ENCODE results near the gene PROB1. TPM values are rescaled to one million over a fixed set of nuclear protein-coding genes. Genes with fewer than 3 reads are reported as not detected.

PROB1 gene
- polyA plus RNA-seq, 1 donor (not counting 4 experiments of a cell fraction or from before 2014, with no cell fraction given), result 0.26 TPM

- H2AFZ ChIP-seq (ENCODE audit: control insufficient read depth, low read length), result peak overlapping the region; percentile 15
- no peaks in the 10 kb centered on the region for H3K36me3 ChIP-seq (ENCODE audit: control insufficient read depth in 2 of 2, extremely low read depth in 1 of 2, insufficient read depth in 2 of 2, low read length in 2 of 2)
- no peak for FAIRE-seq
- no peak overlapping the region for H3K4me3 ChIP-seq (ENCODE audit: control insufficient read depth in 2 of 3, extremely low read depth in 1 of 3, insufficient read depth in 2 of 3, low read depth in 1 of 3, low read length in 3 of 3)
- H3K9me1 ChIP-seq (ENCODE audit: control insufficient read depth, extremely low read depth, insufficient read depth, low read length), result no peaks in the 10 kb centered on the region
- H3K27me3 ChIP-seq (ENCODE audit: control insufficient read depth, extremely low read depth, insufficient read depth, low read length), result no peaks in the 10 kb centered on the region
- H4K20me1 ChIP-seq (ENCODE audit: control insufficient read depth, extremely low read depth, insufficient read depth, low read length), result no peaks in the 10 kb centered on the region
- peak overlapping the region; percentile 16 for H3K4me2 ChIP-seq (ENCODE audit: control insufficient read depth, extremely low read depth, insufficient read depth, low read depth, low read length)
- H3K9ac ChIP-seq (ENCODE audit: control insufficient read depth, extremely low read depth, insufficient read depth, low read length), result no peak overlapping the region
- H3K27ac ChIP-seq (ENCODE audit: control insufficient read depth, insufficient read depth, low read length), result no peak overlapping the region
- H3K4me1 ChIP-seq (ENCODE audit: control insufficient read depth, extremely low read depth, insufficient read depth, low read length), result peaks cover 25% of the 10 kb centered on the region
- dilution Hi-C loops (cut with MboI; ENCODE audit: extremely low pct_ligation_motif_present, low sequenced_read_pairs), result no loop called here
- DNase-seq (ENCODE audit: low read depth, low spot score), result no peak
- no peaks in the 10 kb centered on the region for H3K9me3 ChIP-seq (ENCODE audit: control insufficient read depth, low read depth, low read length)
- TF ChIP-seq EZH2 (IDR thresholded peaks at IDR 0.05; ENCODE audit: low read length) (no peak), CTCF (optimal IDR thresholded peaks at IDR 0.05 in 1 of 3, IDR thresholded peaks at IDR 0.05 in 1 of 3, conservative IDR thresholded peaks at IDR 0.05 in 1 of 3; ENCODE audit: extremely low read depth in 1 of 3, insufficient read depth in 2 of 3, low read length in 3 of 3) (no peak)
- no peaks in the 10 kb centered on the region for H3K79me2 ChIP-seq (ENCODE audit: control insufficient read depth, insufficient read depth, low read length)
Observed at GRCh38 chr5:139383993-139384590, 10.8 kb downstream of the PROB1 start.

DNA sequence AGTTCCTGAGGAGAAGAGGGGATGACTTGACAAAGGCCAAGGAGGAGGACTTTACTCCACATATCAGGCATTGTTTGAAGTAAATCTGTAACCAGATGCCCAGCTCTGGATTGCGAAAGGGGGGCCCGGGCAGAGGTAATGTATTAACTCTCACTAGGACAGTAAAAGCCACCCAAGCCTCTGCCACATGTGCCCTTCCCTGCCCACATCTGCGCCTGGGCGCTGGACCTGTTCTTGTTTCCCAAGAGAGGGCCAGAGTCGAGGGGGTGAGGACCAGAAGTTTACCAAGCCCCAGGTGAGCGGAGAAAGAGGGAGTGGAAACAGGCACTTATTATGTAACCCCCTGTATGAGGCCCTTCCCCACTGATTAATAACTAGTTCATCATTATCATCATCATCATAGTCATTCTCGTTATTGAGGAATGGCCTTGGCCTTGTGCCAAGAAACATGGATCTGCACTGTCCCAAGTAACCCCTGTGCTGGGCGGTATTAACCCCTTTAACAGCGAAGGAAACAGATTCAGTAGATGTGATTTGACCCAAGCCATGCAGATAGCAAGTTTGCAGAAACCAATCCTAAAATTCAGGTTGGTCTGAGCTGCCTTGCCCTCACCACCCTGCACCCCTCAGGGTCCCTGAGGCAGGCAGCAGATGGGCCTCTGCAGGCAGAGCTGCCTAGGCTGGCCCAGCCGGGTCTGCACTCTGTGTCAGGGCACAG lies 11.5 kb downstream of the PROB1 start, which contains the start of gene SLC23A1:
SLC23A1 (minus strand) TSS at position 23 of the 718 bp plus-strand sequence. CDS start 44 bp downstream, outside the sequence.
- H3K9me3 ChIP-seq (ENCODE audit: control insufficient read depth, low read depth, low read length), result no peaks in the 10 kb centered on the region
- DNase-seq (ENCODE audit: low read depth, low spot score) (no peak), FAIRE-seq (no peak)
- no peaks in the 10 kb centered on the region for H3K36me3 ChIP-seq (ENCODE audit: control insufficient read depth in 2 of 2, extremely low read depth in 1 of 2, insufficient read depth in 2 of 2, low read length in 2 of 2)
- no peaks in the 10 kb centered on the region for H4K20me1 ChIP-seq (ENCODE audit: control insufficient read depth, extremely low read depth, insufficient read depth, low read length)
- no peak within 1 kb of the TSS for H3K9ac ChIP-seq (ENCODE audit: control insufficient read depth, extremely low read depth, insufficient read depth, low read length)
- H3K27me3 ChIP-seq (ENCODE audit: control insufficient read depth, extremely low read depth, insufficient read depth, low read length), result no peaks in the 10 kb centered on the region
- no peak within 1 kb of the TSS for H3K27ac ChIP-seq (ENCODE audit: control insufficient read depth, insufficient read depth, low read length)
- TF ChIP-seq EZH2 (IDR thresholded peaks at IDR 0.05; ENCODE audit: low read length), result no peak
- TF ChIP-seq CTCF (optimal IDR thresholded peaks at IDR 0.05 in 1 of 3, IDR thresholded peaks at IDR 0.05 in 1 of 3, conservative IDR thresholded peaks at IDR 0.05 in 1 of 3; ENCODE audit: extremely low read depth in 1 of 3, insufficient read depth in 2 of 3, low read length in 3 of 3), result no peak
- peaks cover 32% of the 10 kb centered on the region for H3K4me1 ChIP-seq (ENCODE audit: control insufficient read depth, extremely low read depth, insufficient read depth, low read length)
- no peaks in the 10 kb centered on the region for H3K79me2 ChIP-seq (ENCODE audit: control insufficient read depth, insufficient read depth, low read length)
- H2AFZ ChIP-seq (ENCODE audit: control insufficient read depth, low read length), result no peak within 1 kb of the TSS
- no peak within 1 kb of the TSS for H3K4me3 ChIP-seq (ENCODE audit: control insufficient read depth in 2 of 3, extremely low read depth in 1 of 3, insufficient read depth in 2 of 3, low read depth in 1 of 3, low read length in 3 of 3)
- no peaks in the 10 kb centered on the region for H3K9me1 ChIP-seq (ENCODE audit: control insufficient read depth, extremely low read depth, insufficient read depth, low read length)
- H3K4me2 ChIP-seq (ENCODE audit: control insufficient read depth, extremely low read depth, insufficient read depth, low read depth, low read length), result no peak within 1 kb of the TSS
- dilution Hi-C loops (cut with MboI; ENCODE audit: extremely low pct_ligation_motif_present, low sequenced_read_pairs), result no loop called here
